Measurements from ENCODE around the gene RAB6B.

The RAB6B gene

GRCh38 chr3:133855772-133856171 lies 39.9 kb downstream of the RAB6B start:
- peak; percentile 8 for DNase-seq

GRCh38 chr3:133855002-133855370 lies 40.7 kb downstream of the RAB6B start:
- no peak for DNase-seq

GRCh38 chr3:133854264-133855001 lies 41.2 kb downstream of the RAB6B start:
- DNase-seq, result no peak

- DNase-seq, result no peak
Observed at GRCh38 chr3:133853925-133854227, 41.8 kb downstream of the RAB6B start.

- no peak for DNase-seq
Observed at GRCh38 chr3:133853063-133853924, 42.4 kb downstream of the RAB6B start.

GRCh38 chr3:133851931-133852330 lies 43.8 kb downstream of the RAB6B start:
- DNase-seq, result no peak

GRCh38 chr3:133851266-133851906 lies 44.3 kb downstream of the RAB6B start:
- no peak for DNase-seq

GRCh38 chr3:133850034-133850433 lies 45.6 kb downstream of the RAB6B start:
- no peak for DNase-seq

- DNase-seq, result no peak
Observed at GRCh38 chr3:133849346-133849745, 46.3 kb downstream of the RAB6B start.

- no peak for DNase-seq
Observed at GRCh38 chr3:133845127-133845526, 50.6 kb downstream of the RAB6B start.

GRCh38 chr3:133843634-133844033 lies 52.0 kb downstream of the RAB6B start:
- DNase-seq, result no peak

GRCh38 chr3:133842158-133842557 lies 53.5 kb downstream of the RAB6B start:
- DNase-seq, result no peak

- DNase-seq, result no peak
Observed at GRCh38 chr3:133841196-133841595, 54.5 kb downstream of the RAB6B start.

GRCh38 chr3:133840767-133841166 lies 54.9 kb downstream of the RAB6B start:
- no peak for DNase-seq

- no peak for DNase-seq
Observed at GRCh38 chr3:133840055-133840737, 55.5 kb downstream of the RAB6B start.

GRCh38 chr3:133838916-133839800 lies 56.5 kb downstream of the RAB6B start:
- DNase-seq, result no peak

GRCh38 chr3:133838296-133838789 lies 57.3 kb downstream of the RAB6B start:
- DNase-seq, result no peak

GRCh38 chr3:133837487-133838295 lies 58.0 kb downstream of the RAB6B start:
- DNase-seq, result no peak

- no peak for DNase-seq
Observed at GRCh38 chr3:133836497-133837158, 59.1 kb downstream of the RAB6B start.

- no peak for DNase-seq
Observed at GRCh38 chr3:133835961-133836360, 59.7 kb downstream of the RAB6B start.

- DNase-seq, result no peak
Observed at GRCh38 chr3:133835418-133835743, 60.3 kb downstream of the RAB6B start.
